Suppressor macrophage treated with lipopolysaccharide for 1 hour (primary cell): Measurements from ENCODE around the gene LINC00632.
"Not testable (repeated sequence)": the region's sequence is repeated elsewhere in the genome, so short reads cannot be mapped to it uniquely, and the experiment has no call there.

ENCODE experiments used
- DNase-seq, 3 donors: peaks; one replicate each; pipeline ENCODE4 v3.0.0-alpha.2; 2020 to 2022

LINC00632 gene

DNA sequence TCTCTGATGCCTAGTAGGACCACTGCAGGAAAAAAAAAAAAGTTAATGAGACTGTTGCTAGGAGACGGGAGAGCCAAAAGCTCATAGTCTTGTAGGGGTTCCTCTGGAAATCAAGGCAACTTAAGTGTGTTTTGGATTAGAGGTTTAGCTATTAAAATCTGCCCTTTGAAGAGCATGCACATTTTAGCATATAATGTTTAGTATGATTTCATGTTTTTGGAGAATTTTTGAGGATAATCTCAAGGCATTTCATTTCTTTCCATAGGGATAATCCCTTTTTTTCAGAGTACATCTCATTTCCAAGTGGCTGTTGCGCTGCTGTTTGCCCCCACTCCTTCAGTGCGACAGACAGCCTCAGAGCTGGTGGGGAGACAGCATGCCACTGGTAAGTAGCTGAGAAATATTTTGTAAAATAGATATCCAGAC is at the start of gene LINC00632:
LINC00632 (plus strand) TSS at position 339 of the 426 bp plus-strand sequence.
- no peak for DNase-seq

GRCh38 chrX:140661643-140662042 is 47.9 kb upstream of the LINC00632 start:
- no peak for DNase-seq

- peak in 1 of 3 donors; percentile 0 for DNase-seq
Observed at GRCh38 chrX:140664939-140665338, 44.6 kb upstream of the LINC00632 start.

DNA sequence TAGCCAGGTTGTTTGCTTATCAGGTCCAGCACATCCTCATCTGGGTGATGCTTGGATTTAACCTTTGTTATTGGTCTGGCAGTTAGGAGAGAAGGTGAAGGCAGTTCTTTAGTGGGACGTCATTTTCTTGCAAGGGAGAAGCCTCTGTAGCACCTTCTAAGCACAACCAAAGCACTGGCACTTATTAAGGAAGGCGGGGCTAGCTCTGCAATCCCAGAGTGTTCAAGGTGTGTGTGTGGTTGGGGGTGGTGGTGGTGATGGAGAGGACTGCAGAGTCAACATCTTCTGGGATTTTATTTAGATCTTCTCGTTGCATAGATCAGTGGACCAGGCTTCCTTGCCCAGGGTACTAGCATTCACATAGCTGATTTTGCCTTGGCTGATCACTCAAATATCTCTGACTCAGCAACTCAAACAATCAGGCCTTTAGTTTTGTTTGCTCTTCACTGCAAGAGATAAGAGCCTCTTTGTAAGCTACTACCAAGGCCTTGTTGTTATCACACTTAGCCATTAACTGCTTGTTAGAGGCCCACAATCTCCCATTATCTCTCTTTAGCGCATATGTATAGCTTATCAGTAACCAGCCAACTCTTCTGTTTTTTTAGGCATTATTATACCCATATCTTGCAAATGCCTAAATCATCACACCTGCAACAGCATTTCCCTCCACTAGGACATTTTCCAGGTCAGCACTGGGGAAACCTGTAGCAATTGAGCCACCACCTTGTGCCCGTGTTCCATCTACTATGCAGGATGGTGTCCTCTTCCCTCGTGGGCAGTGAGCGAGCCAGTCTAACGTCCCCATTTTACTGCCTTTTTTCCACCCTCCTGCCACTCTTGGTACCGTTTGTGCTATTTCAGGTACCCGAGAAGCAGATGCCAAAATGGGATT is 36.5 kb upstream of the LINC00632 start:
- no peak for DNase-seq

DNA sequence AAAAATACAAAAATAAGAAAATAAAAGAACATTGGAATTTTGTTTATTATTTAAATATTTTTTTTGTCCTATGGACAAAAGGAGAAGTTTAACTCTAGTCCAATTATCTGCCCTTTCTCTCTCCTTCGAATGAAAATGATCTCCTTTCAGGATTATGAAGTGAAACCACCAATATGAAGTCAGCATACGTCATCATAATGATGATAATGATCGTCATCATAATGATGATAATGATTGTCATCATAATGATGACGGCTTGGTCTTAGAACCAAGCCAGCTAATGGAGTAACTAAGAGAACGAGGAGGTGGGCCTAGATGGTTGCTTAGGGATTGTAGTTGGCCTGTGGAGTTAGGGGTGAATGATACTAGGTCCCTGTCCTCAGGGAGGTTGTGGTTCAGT is 21.9 kb upstream of the LINC00632 start:
- no peak for DNase-seq

- DNase-seq, result not testable (repeated sequence)
Observed at GRCh38 chrX:140691596-140691995, 18.0 kb upstream of the LINC00632 start.

DNA sequence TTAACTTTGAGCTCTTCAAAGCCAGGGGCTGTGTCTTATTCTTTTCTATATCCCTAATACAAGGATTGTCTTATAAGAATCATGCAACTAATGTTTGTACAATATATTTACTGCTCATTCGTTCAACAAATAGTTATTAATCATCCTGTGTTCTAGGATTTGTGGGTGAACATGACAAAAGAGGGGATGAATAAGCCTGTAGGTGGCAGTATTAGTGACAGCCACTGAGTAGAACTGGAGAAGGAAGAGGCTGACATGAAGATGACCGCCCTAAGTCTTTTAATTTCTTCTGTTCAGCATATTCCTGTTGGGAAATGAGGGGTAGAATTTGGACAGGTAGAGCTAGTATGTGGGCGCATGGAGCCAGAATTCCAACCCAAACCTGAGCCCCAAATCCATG is 11.9 kb upstream of the LINC00632 start:
- no peak for DNase-seq

GRCh38 chrX:140701480-140701879 is 8.1 kb upstream of the LINC00632 start:
- DNase-seq, result peak; percentile 19 to 35 (median 30)

DNA sequence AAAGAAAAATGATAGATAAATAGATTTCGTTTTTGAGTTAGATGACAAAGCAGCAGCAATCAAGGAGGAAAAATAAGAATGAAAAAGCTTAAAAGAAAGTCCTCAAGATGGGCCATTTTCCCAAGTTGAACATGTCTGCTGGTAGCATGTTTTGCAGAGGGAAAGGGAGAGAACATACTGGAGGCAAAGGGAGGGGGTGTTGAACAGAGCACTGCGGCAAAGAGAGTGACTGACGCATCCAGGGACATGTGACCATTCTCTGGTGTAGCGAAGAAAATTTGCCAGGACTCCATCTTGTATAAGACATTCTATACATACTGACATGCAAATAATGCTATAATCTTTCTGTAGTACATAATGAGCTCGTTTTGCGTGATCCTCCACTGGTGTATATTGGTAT is 1.2 kb downstream of the LINC00632 start:
- DNase-seq, result no peak

DNA sequence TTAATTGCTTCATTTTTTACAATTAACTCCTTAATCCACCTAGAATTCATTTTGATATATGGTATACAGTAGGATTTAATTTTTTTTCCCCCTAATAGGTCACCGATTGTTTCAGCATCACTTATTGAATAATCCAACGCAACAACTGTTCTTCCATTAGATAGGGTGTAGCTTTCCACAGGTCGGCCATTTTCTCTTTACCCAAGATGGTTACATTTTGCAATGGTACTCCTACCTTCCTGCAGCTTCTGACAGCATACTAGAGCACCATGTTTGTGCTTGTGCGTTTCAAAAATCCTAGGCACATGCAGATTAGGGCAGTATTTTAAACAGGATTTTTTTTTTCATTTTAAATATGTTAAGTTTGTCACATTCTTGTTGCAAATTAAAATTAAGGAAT is 2.3 kb downstream of the LINC00632 start:
- no peak for DNase-seq

- DNase-seq, result peak in 1 of 3 donors; percentile 1
Observed at GRCh38 chrX:140712413-140713173, 3.0 kb downstream of the LINC00632 start.

- no peak for DNase-seq
Observed at GRCh38 chrX:140713174-140713539, 3.6 kb downstream of the LINC00632 start.

GRCh38 chrX:140715787-140716186 is 6.2 kb downstream of the LINC00632 start:
- DNase-seq, result no peak

DNA sequence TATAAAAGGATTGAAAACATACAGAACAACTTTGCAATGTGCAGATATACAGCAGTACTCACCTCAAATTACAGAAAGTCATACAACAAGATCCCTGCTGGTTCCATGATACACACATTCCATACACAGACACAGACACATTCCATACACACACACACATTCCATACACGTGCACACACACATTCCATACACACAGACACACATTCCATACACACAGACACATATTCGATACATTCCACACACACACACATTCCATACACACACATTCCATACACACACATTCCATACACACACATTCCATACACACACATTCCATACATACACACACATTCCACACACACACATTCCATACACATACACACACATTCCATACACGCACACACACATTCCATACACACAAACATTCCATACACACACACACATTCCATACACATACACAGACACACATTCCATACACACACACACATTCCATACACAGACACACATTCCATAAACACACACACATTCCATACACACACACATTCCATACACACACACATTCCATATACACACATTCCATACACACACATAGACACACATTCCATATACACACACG is 13.7 kb downstream of the LINC00632 start:
- DNase-seq, result no peak

GRCh38 chrX:140724309-140724708 is 14.8 kb downstream of the LINC00632 start:
- DNase-seq, result no peak

DNA sequence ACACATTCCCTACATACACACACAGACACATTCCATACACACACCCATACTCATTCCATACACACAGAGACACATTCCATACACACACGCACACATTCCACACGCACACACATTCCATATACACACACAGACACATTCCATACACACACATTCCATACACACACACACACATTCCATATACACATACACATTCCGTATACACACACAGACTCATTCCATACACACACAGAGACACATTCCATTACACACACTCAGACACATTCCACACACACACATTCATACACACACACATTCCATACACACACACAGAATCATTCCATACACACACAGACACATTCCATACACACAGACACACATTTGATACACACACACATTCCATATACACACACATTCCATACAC is 15.2 kb downstream of the LINC00632 start:
- DNase-seq, result no peak

DNA sequence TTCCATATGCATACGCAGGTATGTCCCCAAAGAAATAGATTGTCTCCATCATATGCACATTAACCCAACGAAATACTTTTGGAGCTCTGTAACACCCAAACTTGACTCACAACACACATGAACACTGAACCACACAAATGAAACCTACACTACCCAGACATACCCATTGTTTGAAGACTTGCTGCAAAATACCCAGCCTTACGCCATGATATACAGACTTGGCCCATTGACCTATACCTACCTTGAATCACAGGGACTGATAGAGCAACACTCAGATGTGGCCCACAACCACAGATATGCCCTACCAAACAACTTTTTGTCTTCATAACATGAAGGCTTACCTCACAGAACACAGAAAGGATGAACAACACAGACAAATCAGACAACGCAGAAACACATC is 15.9 kb downstream of the LINC00632 start:
- DNase-seq, result no peak

GRCh38 chrX:140733766-140734342 is 24.3 kb downstream of the LINC00632 start:
- peak; percentile 39 to 52 (median 44) for DNase-seq

GRCh38 chrX:140744085-140744484 is 34.5 kb downstream of the LINC00632 start:
- DNase-seq, result no peak

- DNase-seq, result no peak
Observed at GRCh38 chrX:140756941-140757340, 47.4 kb downstream of the LINC00632 start.

- peak; percentile 25 to 54 (median 42) for DNase-seq
Observed at GRCh38 chrX:140762061-140762460, 52.5 kb downstream of the LINC00632 start.

- no peak for DNase-seq
Observed at GRCh38 chrX:140764401-140764919, 54.9 kb downstream of the LINC00632 start.
